ENCODE measurements around the gene C2orf81. TPM values are rescaled to one million over a fixed set of nuclear protein-coding genes. Genes with fewer than 3 reads are reported as not detected.

Gene C2orf81
- total and polyA plus RNA-seq, 2 of the 4 experiments (the other 2 are of a cell fraction), result 0.18 to 0.74 TPM

DNA sequence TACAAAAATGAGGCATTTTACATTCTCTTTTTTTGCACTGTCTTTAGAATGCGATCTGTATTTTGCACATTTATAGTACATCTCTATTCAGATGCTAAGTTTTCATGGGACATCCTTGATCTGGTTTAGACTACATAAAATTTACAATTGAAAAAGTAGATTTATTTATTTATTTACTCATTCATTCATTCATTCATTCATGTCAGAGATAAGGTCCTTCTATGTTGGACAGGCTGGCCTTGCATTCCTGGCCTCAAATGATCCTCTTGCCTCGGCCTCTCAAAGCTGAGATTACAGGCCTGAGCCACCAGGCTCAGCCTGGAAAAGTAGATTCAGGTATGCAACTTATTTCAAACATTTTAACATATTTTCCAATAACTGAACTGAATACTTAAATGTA is 25.3 kb downstream of the C2orf81 start:
- H4K8ac ChIP-seq (ENCODE audit: low read depth in 2 of 2, low read length in 2 of 2), result no peak overlapping the region
- ATAC-seq (ENCODE audit: low read depth), result no peak
- no peak overlapping the region for H4K5ac ChIP-seq (ENCODE audit: low read depth, low read length)
- H4K91ac ChIP-seq (ENCODE audit: insufficient read depth, low read depth, low read length), result no peak overlapping the region
- H2BK15ac ChIP-seq (ENCODE audit: low read depth, low read length), result no peak overlapping the region
- H3K4me2 ChIP-seq (ENCODE audit: low read depth, low read length), result no peak overlapping the region
- ChIA-PET CTCF (no interaction called here), POLR2A (ENCODE audit: unreplicated experiment) (no interaction called here)
- no peak overlapping the region for H2AK9ac ChIP-seq (replicated peaks; ENCODE audit: low read depth, low read length, poor library complexity)
- no peak overlapping the region for H3K18ac ChIP-seq (ENCODE audit: low read depth, low read length)
- H3K4me1 ChIP-seq (ENCODE audit: control insufficient read depth, insufficient read depth, low read length), result no peaks in the 10 kb centered on the region
- no peak overlapping the region for H3K14ac ChIP-seq (replicated peaks; ENCODE audit: low read depth, low read length)
- H3K36me3 ChIP-seq (ENCODE audit: control insufficient read depth, insufficient read depth, low read length), result no peaks in the 10 kb centered on the region
- H3K9me3 ChIP-seq (ENCODE audit: control insufficient read depth, insufficient read depth, low read length), result no peaks in the 10 kb centered on the region
- no peak overlapping the region for H2BK20ac ChIP-seq (ENCODE audit: low read depth, low read length)
- in situ Hi-C loops (cut with MboI; ENCODE audit: low sequenced_read_pairs), result no loop called here
- DNase-seq, result no peak
- no peak overlapping the region for H2BK120ac ChIP-seq (ENCODE audit: low read depth, low read length)
- no peak overlapping the region for H3K4me3 ChIP-seq (ENCODE audit: insufficient read depth, low read depth, low read length)
- peaks cover 3% of the 10 kb centered on the region in 2 experiments; a peak in 3 of 4 replicates for H3K79me1 ChIP-seq (ENCODE audit: low read depth in 1 of 2, low read length in 2 of 2)
- no peak overlapping the region for H3K9ac ChIP-seq (ENCODE audit: low read depth, low read length)
- H2BK5ac ChIP-seq (ENCODE audit: low read depth, low read length, poor library complexity, severe bottlenecking), result no peak overlapping the region
- peaks cover 4% of the 10 kb centered on the region for H3K27me3 ChIP-seq (ENCODE audit: control insufficient read depth, insufficient read depth, low read length)
- H2AFZ ChIP-seq (replicated peaks; ENCODE audit: low read length, poor library complexity), result no peak overlapping the region
- no peak overlapping the region for H3K27ac ChIP-seq (ENCODE audit: insufficient read depth, low read length)
- H3K4ac ChIP-seq (ENCODE audit: low read depth, low read length), result no peak overlapping the region
- no CpG with 5 or more reads among the region's 2 CpGs for WGBS, 2 experiments (ENCODE audit: extremely low coverage in 2 of 2, insufficient read length in 1 of 2)
- BruUV-seq (replicated peaks), result no TSS peak
- dilution Hi-C loops (cut with HindIII; ENCODE audit: low sequenced_read_pairs, unreplicated experiment), result no loop called here
- no peak overlapping the region for H3K23ac ChIP-seq (ENCODE audit: low read depth, low read length)
- no peak overlapping the region for H2AK5ac ChIP-seq (ENCODE audit: low read depth, low read length)
- TF ChIP-seq MAZ (IDR thresholded peaks at IDR 0.05; ENCODE audit: borderline replicate concordance, low read depth, low read length) (no peak), SMC3 (IDR thresholded peaks at IDR 0.05; ENCODE audit: low read depth, low read length) (no peak), POLR2A (IDR thresholded peaks at IDR 0.05; ENCODE audit: low read depth, low read length) (no peak)
- H4K20me1 ChIP-seq (ENCODE audit: insufficient read depth, low read length), result no peaks in the 10 kb centered on the region
- intact Hi-C loops (cut with micrococcal nuclease), result loop anchor here (10.0 kb wide), 1 partner anchor 471 kb away; the partner anchor contains the start of gene DGUOK
- H3K56ac ChIP-seq (ENCODE audit: extremely low read depth, insufficient read depth, low read length), result no peak overlapping the region
- H3K9me1 ChIP-seq (ENCODE audit: insufficient read depth, low read length), result no peaks in the 10 kb centered on the region

All from IMR-90 (cell line).